Measurements from ENCODE around the gene P2RX4. TPM values are rescaled to one million over a fixed set of nuclear protein-coding genes. Genes with fewer than 3 reads are reported as not detected.
"Not testable (repeated sequence)": the region's sequence is repeated elsewhere in the genome, so short reads cannot be mapped to it uniquely, and the experiment has no call there.

Gene P2RX4
- 10 to 100 TPM; 10.1 to 11.7 TPM for total RNA-seq
- long read RNA-seq, transcript P2RX4-202 (12 exons, 2,032 nt): major isoform, 9 of 14 reads
- long read RNA-seq, partial matches to known transcripts: 0 of 14 reads
- long read RNA-seq, other reads (novel, unspliced or antisense): 2 of 14 reads

- intact Hi-C loops (cut with DNase I): no loop called here
Observed at GRCh38 chr12:121209624-121210572, at the start of gene P2RX4. Gene P2RX4 (plus strand): TSS chr12:121210129. CDS start chr12:121210165, 36 bp downstream.

GRCh38 chr12:121162384-121162783 lies 47.5 kb upstream of the P2RX4 start:
- DNase-seq (no peak), ATAC-seq (no peak)
- intact Hi-C loops (cut with DNase I): no loop called here

More at GRCh38 chr12:121209624-121210572, at the start of gene P2RX4:
- DNase-seq (peak; percentile 85), ATAC-seq (peak; percentile 91 to 94)

- intact Hi-C loops (cut with DNase I): no loop called here
- no peak for DNase-seq
- no peak for ATAC-seq
Observed at GRCh38 chr12:121162985-121163384, 46.9 kb upstream of the P2RX4 start.

- DNase-seq; intact Hi-C loops (cut with DNase I); ATAC-seq: not testable (repeated sequence)
Observed at GRCh38 chr12:121164839-121165238, 45.1 kb upstream of the P2RX4 start.

- intact Hi-C loops (cut with DNase I): no loop called here
- DNase-seq: no peak
- ATAC-seq: no peak
Observed at GRCh38 chr12:121165316-121165715, 44.6 kb upstream of the P2RX4 start.

- no peak for DNase-seq
- no peak for ATAC-seq
- intact Hi-C loops (cut with DNase I): no loop called here
Observed at GRCh38 chr12:121166356-121166755, 43.6 kb upstream of the P2RX4 start.

GRCh38 chr12:121167232-121167820 lies 42.6 kb upstream of the P2RX4 start:
- intact Hi-C loops (cut with DNase I): no loop called here
- DNase-seq (no peak), ATAC-seq (peak in 1 of 2 donors; percentile 34)

- no peak for DNase-seq
- no peak for ATAC-seq
- intact Hi-C loops (cut with DNase I): no loop called here
Observed at GRCh38 chr12:121167951-121168350, 42.0 kb upstream of the P2RX4 start.

- intact Hi-C loops (cut with DNase I): no loop called here
- DNase-seq (no peak), ATAC-seq (no peak)
Observed at GRCh38 chr12:121170151-121170550, 39.8 kb upstream of the P2RX4 start.

GRCh38 chr12:121170611-121171260 lies 39.2 kb upstream of the P2RX4 start:
- intact Hi-C loops (cut with DNase I): no loop called here
- ATAC-seq (no peak), DNase-seq (no peak)

GRCh38 chr12:121172145-121172544 lies 37.8 kb upstream of the P2RX4 start:
- ATAC-seq (no peak), DNase-seq (no peak)
- intact Hi-C loops (cut with DNase I): no loop called here

- ATAC-seq: peak; percentile 53 to 80
- intact Hi-C loops (cut with DNase I): loop anchor here in 1 of 2 donors (5.0 kb wide), 1 partner anchor 167 kb away; no protein-coding TSS in a partner anchor
- DNase-seq: no peak
Observed at GRCh38 chr12:121175383-121176119, 34.4 kb upstream of the P2RX4 start.

- DNase-seq (no peak), ATAC-seq (peak in 1 of 2 donors; percentile 24)
- intact Hi-C loops (cut with DNase I): loop anchor here in 1 of 2 donors (5.0 kb wide), 1 partner anchor 165 kb away; no protein-coding TSS in a partner anchor
Observed at GRCh38 chr12:121176826-121177529, 33.0 kb upstream of the P2RX4 start.

- DNase-seq (no peak), ATAC-seq (no peak)
- intact Hi-C loops (cut with DNase I): no loop called here
Observed at GRCh38 chr12:121181181-121181580, 28.7 kb upstream of the P2RX4 start.

GRCh38 chr12:121182222-121182893 lies 27.6 kb upstream of the P2RX4 start:
- intact Hi-C loops (cut with DNase I): no loop called here
- ATAC-seq (no peak), DNase-seq (no peak)

GRCh38 chr12:121184425-121184824 lies 25.5 kb upstream of the P2RX4 start:
- ATAC-seq (no peak), DNase-seq (no peak)
- intact Hi-C loops (cut with DNase I): no loop called here

GRCh38 chr12:121184984-121185889 lies 24.7 kb upstream of the P2RX4 start:
- no peak for ATAC-seq

More at GRCh38 chr12:121184984-121185889, 24.7 kb upstream of the P2RX4 start:
- intact Hi-C loops (cut with DNase I): no loop called here
- no peak for DNase-seq

Data from left cardiac atrium (tissue), 4 donors.